Transverse colon (tissue), 4 donors: ENCODE data around the gene THSD7A. TPM values are rescaled to one million over a fixed set of nuclear protein-coding genes. Genes with fewer than 3 reads are reported as not detected.
"Not testable (repeated sequence)": the region's sequence is repeated elsewhere in the genome, so short reads cannot be mapped to it uniquely, and the experiment has no call there.

Experiments
- DNase-seq: peaks from one replicate; pipeline ENCODE4 v3.0.0-alpha.2; 2019
- H3K27ac ChIP-seq, 4 donors: fragments of 200-600 bp; sonication (generic); 2 replicates each; pipeline ENCODE4 v1.5.1; 2016 to 2018; ENCODE audit warnings: inconsistent platforms in 4 of 4
- H3K27me3 ChIP-seq: fragments of 200-600 bp; sonication (generic); 2 replicates; pipeline ENCODE4 v1.5.1; 2017; ENCODE audit warnings: inconsistent platforms
- H3K36me3 ChIP-seq, 4 donors: fragments of 200-600 bp; sonication (generic); 2 replicates each; pipeline ENCODE4 v1.5.1; 2017 to 2019; ENCODE audit warnings: inconsistent platforms in 4 of 4
- H3K4me1 ChIP-seq, 4 donors: fragments of 200-600 bp; sonication (generic); 2 replicates each; pipeline ENCODE4 v1.5.1; 2017 to 2020; ENCODE audit warnings: inconsistent platforms in 4 of 4
- H3K4me3 ChIP-seq, 4 donors: fragments of 200-600 bp; sonication (generic); 1 replicate in 1 of 4; 2 replicates in 3 of 4; pipeline versions ENCODE4 v1.5.1 to v1.6.1; 2017 to 2019; ENCODE audit warnings: inconsistent platforms in 4 of 4
- H3K9me3 ChIP-seq, 2 donors: fragments of 200-600 bp; sonication (generic); 2 replicates each; pipeline ENCODE4 v1.5.1; 2017 to 2019; ENCODE audit warnings: inconsistent platforms in 2 of 2
- CTCF ChIP-seq, 5 experiments: fragments of 200-600 bp in 3 of 5; fragments of 450-650 bp in 2 of 5; sonication (generic) in 3 of 5; IDR thresholded peaks; 1 replicate in 2 of 5; 2 replicates in 3 of 5; pipeline ENCODE4 v1.5.1; 2016 to 2017; ENCODE audit warnings: antibody characterized with exemption in 5 of 5, inconsistent platforms in 3 of 5, mild to moderate bottlenecking in 2 of 5, moderate library complexity in 1 of 5
- EP300 ChIP-seq: sonication (generic); formaldehyde crosslinking; IDR thresholded peaks from one replicate; pipeline ENCODE4 v1.6.1; 2017; ENCODE audit warnings: antibody characterized with exemption, low read depth
- POLR2A ChIP-seq: fragments of 450-650 bp; IDR thresholded peaks from one replicate; pipeline ENCODE4 v1.6.1; 2016; ENCODE audit warnings: antibody characterized with exemption, mild to moderate bottlenecking, moderate library complexity
- POLR2AphosphoS5 ChIP-seq, 3 donors: sonication (generic); formaldehyde crosslinking; IDR thresholded peaks; one replicate each; pipeline ENCODE4 v1.6.1; 2016; ENCODE audit warnings: antibody characterized with exemption in 3 of 3
- WGBS, 2 donors: methylation state at CpG; one replicate each; pipeline ENCODE4 v1.1.5; 2018; ENCODE audit warnings: low coverage in 1 of 2; 5-methylcytosine and 5-hydroxymethylcytosine counted together
- in situ Hi-C, 4 donors: fragments of 200-750 bp; cut with MboI; loops; one replicate each; pipeline versions ENCODE4 v1.15.0 to v1.15.1; 2017; ENCODE audit warnings: low sequenced_read_pairs in 3 of 4, low pct_ligation_motif_present in 1 of 4, low pct_unique_long_range_greater_than_20kb in 1 of 4
- intact Hi-C: fragments of 100-400 bp; cut with DNase I; formaldehyde crosslinking; loops from one replicate; pipeline ENCODE4 v1.15.1; 2023; ENCODE audit warnings: low total_unique reads
- total RNA-seq, 4 donors: library from RNA; depleted of rRNA; stranded (reverse); fragments of >200 nt; gene quantifications; one replicate each; pipeline ENCODE4 v1.1.0, GENCODE V29; 2016

The THSD7A gene
- total RNA-seq, 4 donors from 2014 or later, result 1.9 to 18.9 (median 2.0) TPM

GRCh38 chr7:11524476-11525397 lies 307.3 kb downstream of the THSD7A start:
- H3K9me3 ChIP-seq, result no peaks in the 10 kb centered on the region
- intact Hi-C loops, result no loop called here
- no peaks in the 10 kb centered on the region for H3K4me1 ChIP-seq
- WGBS, 2 donors, result 79 to 82% methylated on average over 4 to 5 of the region's 5 CpGs
- H3K36me3 ChIP-seq, result no peaks in the 10 kb centered on the region
- H3K27me3 ChIP-seq, result no peaks in the 10 kb centered on the region
- no peak overlapping the region for H3K4me3 ChIP-seq
- no peak overlapping the region for H3K27ac ChIP-seq
- in situ Hi-C loops, result no loop called here
- TF ChIP-seq POLR2A, result no peak
- TF ChIP-seq EP300, result no peak
- no peak for DNase-seq

- H3K27ac ChIP-seq, H3K4me3 ChIP-seq, intact Hi-C loops, DNase-seq, H3K36me3 ChIP-seq, H3K9me3 ChIP-seq, H3K27me3 ChIP-seq, in situ Hi-C loops, H3K4me1 ChIP-seq: not testable (repeated sequence)
- 37 to 90% methylated on average over 2 of the region's 2 CpGs for WGBS, 2 donors
Measured at GRCh38 chr7:11521964-11522499, 310.0 kb downstream of the THSD7A start.

- 75 to 80% methylated on average over 1 of the region's 1 CpG for WGBS, 2 donors
- H3K36me3 ChIP-seq, result no peaks in the 10 kb centered on the region
- intact Hi-C loops, result no loop called here
Measured at GRCh38 chr7:11517853-11518252, 314.1 kb downstream of the THSD7A start.

GRCh38 chr7:11516328-11516727 lies 315.7 kb downstream of the THSD7A start:
- 80 to 87% methylated on average over 3 of the region's 3 CpGs for WGBS, 2 donors
- intact Hi-C loops, result no loop called here

More at GRCh38 chr7:11517853-11518252, 314.1 kb downstream of the THSD7A start:
- no peak for DNase-seq
- H3K27ac ChIP-seq, result no peak overlapping the region
- TF ChIP-seq POLR2AphosphoS5 (IDR thresholded peaks at IDR 0.05), result no peak
- no peak for TF ChIP-seq CTCF (IDR thresholded peaks at IDR 0.05)
- TF ChIP-seq POLR2A, result no peak
- TF ChIP-seq EP300, result no peak
- no peaks in the 10 kb centered on the region for H3K9me3 ChIP-seq
- no peaks in the 10 kb centered on the region for H3K27me3 ChIP-seq
- in situ Hi-C loops, result no loop called here
- H3K4me3 ChIP-seq, result no peak overlapping the region
- H3K4me1 ChIP-seq, result no peaks in the 10 kb centered on the region

More at GRCh38 chr7:11516328-11516727, 315.7 kb downstream of the THSD7A start:
- DNase-seq, result no peak
- H3K4me3 ChIP-seq, result no peak overlapping the region
- H3K4me1 ChIP-seq, result no peaks in the 10 kb centered on the region
- TF ChIP-seq POLR2AphosphoS5 (IDR thresholded peaks at IDR 0.05) (no peak), POLR2A (no peak), CTCF (IDR thresholded peaks at IDR 0.05) (no peak), EP300 (no peak)
- H3K27ac ChIP-seq, result no peak overlapping the region
- H3K36me3 ChIP-seq, result no peaks in the 10 kb centered on the region
- no peaks in the 10 kb centered on the region for H3K27me3 ChIP-seq
- in situ Hi-C loops, result no loop called here
- no peaks in the 10 kb centered on the region for H3K9me3 ChIP-seq
